ENCODE results near the gene ATF7IP2. TPM values are rescaled to one million over a fixed set of nuclear protein-coding genes. Genes with fewer than 3 reads are reported as not detected.

Gene ATF7IP2
- total and polyA plus RNA-seq, 2 donors (not counting 3 experiments of a cell fraction or from before 2014, with no cell fraction given): 9.7 to 14.6 TPM

DNA sequence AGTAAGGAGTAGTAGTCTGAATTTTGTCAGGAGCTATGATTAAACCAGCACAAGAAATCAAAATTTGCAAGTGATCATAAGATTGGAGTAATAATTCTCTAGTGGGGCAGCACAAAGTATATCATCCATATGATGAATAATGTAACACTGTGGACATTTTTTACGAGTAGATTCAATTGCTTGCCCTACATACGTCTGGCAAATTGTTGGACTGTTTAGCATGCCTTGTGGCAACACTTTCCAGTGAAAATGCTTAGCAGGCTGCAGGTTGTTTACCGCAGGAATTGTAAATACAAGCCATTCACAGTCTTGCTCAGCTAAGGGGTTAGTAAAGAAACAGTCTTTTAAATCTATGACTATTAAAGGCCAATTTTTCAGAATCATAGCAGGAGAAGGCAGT, 35.7 kb downstream of the ATF7IP2 start:
- Histone ChIP-seq H3K4me3 (replicated peaks in 1 of 3; ENCODE audit: insufficient read depth in 1 of 3, low read depth in 1 of 3, low read length in 3 of 3) (no peak overlapping the region), H3K9me1 (replicated peaks; ENCODE audit: control insufficient read depth, extremely low read depth, insufficient read depth, low read length) (no peaks in the 10 kb centered on the region), H3K27me3 (ENCODE audit: control insufficient read depth in 2 of 2, insufficient read depth in 2 of 2, low read length in 2 of 2) (no peaks in the 10 kb centered on the region), H3K4me1 (ENCODE audit: control insufficient read depth, extremely low read depth, insufficient read depth, low read length) (no peaks in the 10 kb centered on the region), H3K27ac (ENCODE audit: insufficient read depth, low read depth, low read length) (no peak overlapping the region), H2AFZ (ENCODE audit: low read depth, low read length) (no peak overlapping the region), H3K4me2 (ENCODE audit: insufficient read depth, low read length) (no peak overlapping the region), H3K9ac (replicated peaks; ENCODE audit: extremely low read depth, insufficient read depth, low read length) (no peak overlapping the region), H3K79me2 (ENCODE audit: control insufficient read depth, insufficient read depth, low read length) (no peaks in the 10 kb centered on the region), H3K36me3 (ENCODE audit: control insufficient read depth in 2 of 2, extremely low read depth in 1 of 2, insufficient read depth in 2 of 2, low read length in 2 of 2) (no peaks in the 10 kb centered on the region), H3K9me3 (replicated peaks; ENCODE audit: control insufficient read depth, insufficient read depth, low read length) (no peaks in the 10 kb centered on the region), H4K20me1 (replicated peaks; ENCODE audit: control insufficient read depth, extremely low read depth, insufficient read depth, low read length) (no peaks in the 10 kb centered on the region)
- FAIRE-seq: no peak
- dilution Hi-C loops (cut with MboI; ENCODE audit: extremely low pct_ligation_motif_present, low sequenced_read_pairs) (no loop called here), intact Hi-C loops (cut with micrococcal nuclease) (no loop called here)
- ChIA-PET POLR2A (no interaction called here), CTCF (no interaction called here)
- BruUV-seq (replicated peaks): no TSS peak
- TF ChIP-seq, protein P1, sequence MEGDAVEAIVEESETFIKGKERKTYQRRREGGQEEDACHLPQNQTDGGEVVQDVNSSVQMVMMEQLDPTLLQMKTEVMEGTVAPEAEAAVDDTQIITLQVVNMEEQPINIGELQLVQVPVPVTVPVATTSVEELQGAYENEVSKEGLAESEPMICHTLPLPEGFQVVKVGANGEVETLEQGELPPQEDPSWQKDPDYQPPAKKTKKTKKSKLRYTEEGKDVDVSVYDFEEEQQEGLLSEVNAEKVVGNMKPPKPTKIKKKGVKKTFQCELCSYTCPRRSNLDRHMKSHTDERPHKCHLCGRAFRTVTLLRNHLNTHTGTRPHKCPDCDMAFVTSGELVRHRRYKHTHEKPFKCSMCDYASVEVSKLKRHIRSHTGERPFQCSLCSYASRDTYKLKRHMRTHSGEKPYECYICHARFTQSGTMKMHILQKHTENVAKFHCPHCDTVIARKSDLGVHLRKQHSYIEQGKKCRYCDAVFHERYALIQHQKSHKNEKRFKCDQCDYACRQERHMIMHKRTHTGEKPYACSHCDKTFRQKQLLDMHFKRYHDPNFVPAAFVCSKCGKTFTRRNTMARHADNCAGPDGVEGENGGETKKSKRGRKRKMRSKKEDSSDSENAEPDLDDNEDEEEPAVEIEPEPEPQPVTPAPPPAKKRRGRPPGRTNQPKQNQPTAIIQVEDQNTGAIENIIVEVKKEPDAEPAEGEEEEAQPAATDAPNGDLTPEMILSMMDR (IDR thresholded peaks at IDR 0.05; ENCODE audit: extremely low read depth in 1 of 2, insufficient read depth in 1 of 2, low read depth in 1 of 2, low read length in 2 of 2): no peak
- TF ChIP-seq EZH2 (IDR thresholded peaks at IDR 0.05; ENCODE audit: borderline replicate concordance, low read depth, low read length, severe bottlenecking): no peak
- no peak for TF ChIP-seq FOS (IDR thresholded peaks at IDR 0.05; ENCODE audit: borderline replicate concordance, insufficient read depth, low read length)
- TF ChIP-seq JUN (IDR thresholded peaks at IDR 0.05; ENCODE audit: borderline replicate concordance, insufficient read depth, insufficient read length, low read depth): no peak
- no peak for TF ChIP-seq MYC (IDR thresholded peaks at IDR 0.05; ENCODE audit: low read depth, low read length)
- no peak for TF ChIP-seq GATA2 (IDR thresholded peaks at IDR 0.05; ENCODE audit: insufficient read depth, insufficient read length, low read depth, low read length)
- TF ChIP-seq, protein P2, sequence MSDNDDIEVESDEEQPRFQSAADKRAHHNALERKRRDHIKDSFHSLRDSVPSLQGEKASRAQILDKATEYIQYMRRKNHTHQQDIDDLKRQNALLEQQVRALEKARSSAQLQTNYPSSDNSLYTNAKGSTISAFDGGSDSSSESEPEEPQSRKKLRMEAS (IDR thresholded peaks at IDR 0.05; ENCODE audit: insufficient read depth, insufficient read length): no peak
- no peak for TF ChIP-seq POLR2A (IDR thresholded peaks at IDR 0.05; ENCODE audit: low read depth, low read length)
- no peak for TF ChIP-seq POLR2AphosphoS5 (IDR thresholded peaks at IDR 0.05; ENCODE audit: insufficient read depth, low read depth, low read length)
- DNase-seq (ENCODE audit: low read depth, low spot score): no peak
